Panc1 (cell line): Measurements from ENCODE around the gene SPATA16.

Source experiments
- POLR2AphosphoS5 ChIP-seq: IDR thresholded peaks from 2 replicates; pipeline ENCODE4 v1.6.1; 2012; ENCODE audit warnings: mild to moderate bottlenecking, low read depth, low read length, moderate library complexity
- TF ChIP-seq, protein P1 (sequence below): fragments of 450-650 bp; IDR thresholded peaks from 2 replicates; pipeline ENCODE4 v1.5.1; 2017; ENCODE audit warnings: mild to moderate bottlenecking

GRCh38 chr3:172953571-172953970, 187.5 kb downstream of the SPATA16 start:
- TF ChIP-seq, protein P1, sequence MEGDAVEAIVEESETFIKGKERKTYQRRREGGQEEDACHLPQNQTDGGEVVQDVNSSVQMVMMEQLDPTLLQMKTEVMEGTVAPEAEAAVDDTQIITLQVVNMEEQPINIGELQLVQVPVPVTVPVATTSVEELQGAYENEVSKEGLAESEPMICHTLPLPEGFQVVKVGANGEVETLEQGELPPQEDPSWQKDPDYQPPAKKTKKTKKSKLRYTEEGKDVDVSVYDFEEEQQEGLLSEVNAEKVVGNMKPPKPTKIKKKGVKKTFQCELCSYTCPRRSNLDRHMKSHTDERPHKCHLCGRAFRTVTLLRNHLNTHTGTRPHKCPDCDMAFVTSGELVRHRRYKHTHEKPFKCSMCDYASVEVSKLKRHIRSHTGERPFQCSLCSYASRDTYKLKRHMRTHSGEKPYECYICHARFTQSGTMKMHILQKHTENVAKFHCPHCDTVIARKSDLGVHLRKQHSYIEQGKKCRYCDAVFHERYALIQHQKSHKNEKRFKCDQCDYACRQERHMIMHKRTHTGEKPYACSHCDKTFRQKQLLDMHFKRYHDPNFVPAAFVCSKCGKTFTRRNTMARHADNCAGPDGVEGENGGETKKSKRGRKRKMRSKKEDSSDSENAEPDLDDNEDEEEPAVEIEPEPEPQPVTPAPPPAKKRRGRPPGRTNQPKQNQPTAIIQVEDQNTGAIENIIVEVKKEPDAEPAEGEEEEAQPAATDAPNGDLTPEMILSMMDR = no peak
- no peak for TF ChIP-seq POLR2AphosphoS5
